Measurements from ENCODE around the gene LCLAT1. TPM values are rescaled to one million over a fixed set of nuclear protein-coding genes. Genes with fewer than 3 reads are reported as not detected.

LCLAT1 gene
- total and polyA plus RNA-seq, 2 of the 4 experiments (the other 2 are of a cell fraction) = 7.5 to 11.5 TPM

DNA sequence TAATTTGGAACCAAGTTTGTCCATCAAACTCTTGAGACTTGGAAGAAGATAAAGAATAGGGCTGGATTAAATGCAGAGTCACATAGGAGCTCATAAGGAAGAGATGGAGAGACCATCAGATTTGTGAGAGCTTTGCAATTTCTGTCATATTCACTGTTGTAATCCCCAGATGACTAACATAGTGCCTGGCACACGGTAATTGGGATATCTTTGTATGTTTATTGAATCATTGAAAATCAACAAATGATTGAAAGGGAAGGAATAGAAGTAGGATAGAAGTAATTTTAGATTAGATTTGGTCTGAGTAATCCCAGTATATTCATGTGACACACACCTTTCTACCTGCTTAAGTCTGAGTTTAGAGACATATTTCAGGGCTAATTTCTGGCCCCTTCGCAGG is 75.4 kb downstream of the LCLAT1 start:
- H3K79me1 ChIP-seq (ENCODE audit: low read depth in 1 of 2, low read length in 2 of 2) = peaks cover 7 to 11% of the 10 kb centered on the region in 2 experiments; a peak in 3 of 4 replicates
- no peak overlapping the region for H3K14ac ChIP-seq (replicated peaks; ENCODE audit: low read depth, low read length)
- in situ Hi-C loops (cut with MboI; ENCODE audit: low sequenced_read_pairs) = no loop called here
- ChIA-PET CTCF (interaction anchor here (1.2 to 1.4 kb wide), 2 partner anchors 11 to 19 kb away, joined by 3 to 4 read pairs; no protein-coding TSS in a partner anchor), POLR2A (ENCODE audit: unreplicated experiment) (no interaction called here)
- no peak overlapping the region for H2BK5ac ChIP-seq (ENCODE audit: low read depth, low read length, poor library complexity, severe bottlenecking)
- H4K20me1 ChIP-seq (ENCODE audit: insufficient read depth, low read length) = no peaks in the 10 kb centered on the region; the same call in 1 of the 2 replicates
- H2BK120ac ChIP-seq (ENCODE audit: low read depth, low read length) = no peak overlapping the region
- H3K4ac ChIP-seq (ENCODE audit: low read depth, low read length) = no peak overlapping the region
- H3K4me1 ChIP-seq (ENCODE audit: control insufficient read depth, insufficient read depth, low read length) = no peaks in the 10 kb centered on the region
- H3K23ac ChIP-seq (ENCODE audit: low read depth, low read length) = no peak overlapping the region
- no peak overlapping the region for H3K56ac ChIP-seq (ENCODE audit: extremely low read depth, insufficient read depth, low read length)
- no peak overlapping the region for H4K8ac ChIP-seq (ENCODE audit: low read depth in 2 of 2, low read length in 2 of 2)
- peaks cover 5% of the 10 kb centered on the region; the same call in 1 of the 2 replicates for H3K36me3 ChIP-seq (ENCODE audit: control insufficient read depth, insufficient read depth, low read length)
- no peak overlapping the region for H3K18ac ChIP-seq (ENCODE audit: low read depth, low read length)
- H2AK5ac ChIP-seq (ENCODE audit: low read depth, low read length) = no peak overlapping the region
- TF ChIP-seq RCOR1 (IDR thresholded peaks at IDR 0.05; ENCODE audit: insufficient replicate concordance, low read length) = no peak
- TF ChIP-seq RAD21 (IDR thresholded peaks at IDR 0.05; ENCODE audit: low read length) = no peak
- TF ChIP-seq NFE2L2 (IDR thresholded peaks at IDR 0.05; ENCODE audit: low read depth, low read length) = no peak
- TF ChIP-seq RFX5 (IDR thresholded peaks at IDR 0.05; ENCODE audit: low read depth, low read length) = no peak
- TF ChIP-seq SMC3 (IDR thresholded peaks at IDR 0.05; ENCODE audit: low read depth, low read length) = no peak
- TF ChIP-seq, protein P1, sequence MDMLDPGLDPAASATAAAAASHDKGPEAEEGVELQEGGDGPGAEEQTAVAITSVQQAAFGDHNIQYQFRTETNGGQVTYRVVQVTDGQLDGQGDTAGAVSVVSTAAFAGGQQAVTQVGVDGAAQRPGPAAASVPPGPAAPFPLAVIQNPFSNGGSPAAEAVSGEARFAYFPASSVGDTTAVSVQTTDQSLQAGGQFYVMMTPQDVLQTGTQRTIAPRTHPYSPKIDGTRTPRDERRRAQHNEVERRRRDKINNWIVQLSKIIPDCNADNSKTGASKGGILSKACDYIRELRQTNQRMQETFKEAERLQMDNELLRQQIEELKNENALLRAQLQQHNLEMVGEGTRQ (IDR thresholded peaks at IDR 0.05; ENCODE audit: low read depth, low read length) = no peak
- TF ChIP-seq FOS (IDR thresholded peaks at IDR 0.05; ENCODE audit: low read depth, low read length) = no peak
- no peak for TF ChIP-seq CHD1 (IDR thresholded peaks at IDR 0.05; ENCODE audit: low read depth, low read length)
- TF ChIP-seq, protein P2, sequence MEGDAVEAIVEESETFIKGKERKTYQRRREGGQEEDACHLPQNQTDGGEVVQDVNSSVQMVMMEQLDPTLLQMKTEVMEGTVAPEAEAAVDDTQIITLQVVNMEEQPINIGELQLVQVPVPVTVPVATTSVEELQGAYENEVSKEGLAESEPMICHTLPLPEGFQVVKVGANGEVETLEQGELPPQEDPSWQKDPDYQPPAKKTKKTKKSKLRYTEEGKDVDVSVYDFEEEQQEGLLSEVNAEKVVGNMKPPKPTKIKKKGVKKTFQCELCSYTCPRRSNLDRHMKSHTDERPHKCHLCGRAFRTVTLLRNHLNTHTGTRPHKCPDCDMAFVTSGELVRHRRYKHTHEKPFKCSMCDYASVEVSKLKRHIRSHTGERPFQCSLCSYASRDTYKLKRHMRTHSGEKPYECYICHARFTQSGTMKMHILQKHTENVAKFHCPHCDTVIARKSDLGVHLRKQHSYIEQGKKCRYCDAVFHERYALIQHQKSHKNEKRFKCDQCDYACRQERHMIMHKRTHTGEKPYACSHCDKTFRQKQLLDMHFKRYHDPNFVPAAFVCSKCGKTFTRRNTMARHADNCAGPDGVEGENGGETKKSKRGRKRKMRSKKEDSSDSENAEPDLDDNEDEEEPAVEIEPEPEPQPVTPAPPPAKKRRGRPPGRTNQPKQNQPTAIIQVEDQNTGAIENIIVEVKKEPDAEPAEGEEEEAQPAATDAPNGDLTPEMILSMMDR (conservative IDR thresholded peaks at IDR 0.05; ENCODE audit: low read depth, low read length) = no peak
- TF ChIP-seq CEBPB (IDR thresholded peaks at IDR 0.05; ENCODE audit: low read depth, low read length) = no peak
- TF ChIP-seq BHLHE40 (IDR thresholded peaks at IDR 0.05; ENCODE audit: low read depth, low read length) = no peak
- TF ChIP-seq MXI1 (IDR thresholded peaks at IDR 0.05; ENCODE audit: borderline replicate concordance, low read depth, low read length) = no peak
- TF ChIP-seq MAZ (IDR thresholded peaks at IDR 0.05; ENCODE audit: borderline replicate concordance, low read depth, low read length) = no peak
- TF ChIP-seq, protein P3, sequence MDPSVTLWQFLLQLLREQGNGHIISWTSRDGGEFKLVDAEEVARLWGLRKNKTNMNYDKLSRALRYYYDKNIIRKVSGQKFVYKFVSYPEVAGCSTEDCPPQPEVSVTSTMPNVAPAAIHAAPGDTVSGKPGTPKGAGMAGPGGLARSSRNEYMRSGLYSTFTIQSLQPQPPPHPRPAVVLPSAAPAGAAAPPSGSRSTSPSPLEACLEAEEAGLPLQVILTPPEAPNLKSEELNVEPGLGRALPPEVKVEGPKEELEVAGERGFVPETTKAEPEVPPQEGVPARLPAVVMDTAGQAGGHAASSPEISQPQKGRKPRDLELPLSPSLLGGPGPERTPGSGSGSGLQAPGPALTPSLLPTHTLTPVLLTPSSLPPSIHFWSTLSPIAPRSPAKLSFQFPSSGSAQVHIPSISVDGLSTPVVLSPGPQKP (IDR thresholded peaks at IDR 0.05; ENCODE audit: borderline replicate concordance, low read depth, low read length) = no peak
- ATAC-seq (ENCODE audit: low read depth) (no peak), DNase-seq (no peak)
- H4K91ac ChIP-seq (ENCODE audit: insufficient read depth, low read depth, low read length) = no peak overlapping the region
- no peak overlapping the region for H3K27ac ChIP-seq (ENCODE audit: insufficient read depth, low read length)
- dilution Hi-C loops (cut with HindIII; ENCODE audit: low sequenced_read_pairs, unreplicated experiment) = no loop called here
- no peak overlapping the region for H3K4me2 ChIP-seq (ENCODE audit: low read depth, low read length)
- WGBS, 2 experiments (ENCODE audit: extremely low coverage in 2 of 2, insufficient read length in 1 of 2) = no CpG with 5 or more reads among the region's 2 CpGs
- peaks cover 2% of the 10 kb centered on the region; the same call in 1 of the 2 replicates for H3K9me3 ChIP-seq (ENCODE audit: control insufficient read depth, insufficient read depth, low read length)
- no peaks in the 10 kb centered on the region for H3K9me1 ChIP-seq (ENCODE audit: insufficient read depth, low read length)
- H3K4me3 ChIP-seq (ENCODE audit: insufficient read depth, low read depth, low read length) = no peak overlapping the region
- BruUV-seq (replicated peaks) = no TSS peak
- H2AK9ac ChIP-seq (replicated peaks; ENCODE audit: low read depth, low read length, poor library complexity) = no peak overlapping the region
- no peak overlapping the region for H3K9ac ChIP-seq (ENCODE audit: low read depth, low read length)
- intact Hi-C loops (cut with micrococcal nuclease) = no loop called here
- H4K5ac ChIP-seq (ENCODE audit: low read depth, low read length) = no peak overlapping the region
- H2AFZ ChIP-seq (replicated peaks; ENCODE audit: low read length, poor library complexity) = no peak overlapping the region
- H3K27me3 ChIP-seq (ENCODE audit: control insufficient read depth, insufficient read depth, low read length) = no peaks in the 10 kb centered on the region
- no peak overlapping the region for H2BK20ac ChIP-seq (ENCODE audit: low read depth, low read length)
- H2BK15ac ChIP-seq (ENCODE audit: low read depth, low read length) = no peak overlapping the region
